Neural cell (in vitro differentiated cells): ENCODE measurements around the gene C17orf58.

Source experiments
- EZH2 ChIP-seq: fragments of 200-600, 300-800 bp; shearing (Covaris generic), sonication (generic); IDR thresholded peaks from 2 replicates; pipeline ENCODE4 v1.6.1; 2014; ENCODE audit warnings: antibody characterized with exemption, low read length, borderline replicate concordance, mild to moderate bottlenecking; ENCODE audit not compliant: insufficient read depth, poor library complexity, severe bottlenecking
- REST ChIP-seq: IDR thresholded peaks from 2 replicates; pipeline ENCODE4 v1.6.1; 2012; ENCODE audit warnings: borderline replicate concordance
- TAF1 ChIP-seq: IDR thresholded peaks from 2 replicates; pipeline ENCODE4 v1.6.1; 2012; ENCODE audit warnings: low read depth
- TF ChIP-seq, protein P1 (sequence below): fragments of 450-650 bp; IDR thresholded peaks from 2 replicates; pipeline ENCODE4 v1.5.1; 2014; ENCODE audit warnings: antibody characterized with exemption, mild to moderate bottlenecking, moderate library complexity; ENCODE audit not compliant: poor library complexity, severe bottlenecking

GRCh38 chr17:68033636-68034451 lies 37.6 kb upstream of the C17orf58 start:
- TF ChIP-seq, protein P1, sequence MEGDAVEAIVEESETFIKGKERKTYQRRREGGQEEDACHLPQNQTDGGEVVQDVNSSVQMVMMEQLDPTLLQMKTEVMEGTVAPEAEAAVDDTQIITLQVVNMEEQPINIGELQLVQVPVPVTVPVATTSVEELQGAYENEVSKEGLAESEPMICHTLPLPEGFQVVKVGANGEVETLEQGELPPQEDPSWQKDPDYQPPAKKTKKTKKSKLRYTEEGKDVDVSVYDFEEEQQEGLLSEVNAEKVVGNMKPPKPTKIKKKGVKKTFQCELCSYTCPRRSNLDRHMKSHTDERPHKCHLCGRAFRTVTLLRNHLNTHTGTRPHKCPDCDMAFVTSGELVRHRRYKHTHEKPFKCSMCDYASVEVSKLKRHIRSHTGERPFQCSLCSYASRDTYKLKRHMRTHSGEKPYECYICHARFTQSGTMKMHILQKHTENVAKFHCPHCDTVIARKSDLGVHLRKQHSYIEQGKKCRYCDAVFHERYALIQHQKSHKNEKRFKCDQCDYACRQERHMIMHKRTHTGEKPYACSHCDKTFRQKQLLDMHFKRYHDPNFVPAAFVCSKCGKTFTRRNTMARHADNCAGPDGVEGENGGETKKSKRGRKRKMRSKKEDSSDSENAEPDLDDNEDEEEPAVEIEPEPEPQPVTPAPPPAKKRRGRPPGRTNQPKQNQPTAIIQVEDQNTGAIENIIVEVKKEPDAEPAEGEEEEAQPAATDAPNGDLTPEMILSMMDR: no peak
- no peak for TF ChIP-seq TAF1
- no peak for TF ChIP-seq REST
- TF ChIP-seq EZH2: no peak
